H1 (cell line): ENCODE measurements around the gene DLEC1. TPM values are rescaled to one million over a fixed set of nuclear protein-coding genes. Genes with fewer than 3 reads are reported as not detected.

ENCODE experiments used
- E2F6 ChIP-seq: IDR thresholded peaks from 2 replicates; pipeline ENCODE4 v1.6.1; 2012; ENCODE audit warnings: inconsistent platforms
- polyA plus RNA-seq, 7 experiments: library from polyadenylated mRNA; depleted of rRNA in 3 of 7; stranded (reverse) in 5 of 7; unstranded in 2 of 7; fragments of >200 nt in 5 of 7; fragments of 200-250 nt in 2 of 7; gene quantifications; 1 replicate in 5 of 7; 2 replicates in 1 of 7; 4 replicates in 1 of 7; pipeline versions ENCODE4 v1.2.1 to v1.2.3, GENCODE V29; 2011 to 2013; ENCODE audit warnings: missing spikeins in 2 of 7, mixed read lengths in 2 of 7
- total RNA-seq: library from RNA; stranded (reverse); fragmentation: NEBNext Ultra II Directional; extraction: Animal tissue kit (Norgen Biotek cat#: 25700); gene quantifications from 2 replicates; pipeline ENCODE4 v1.2.1, GENCODE V29; 2021

Gene DLEC1
- total and polyA plus RNA-seq, 2 of the 8 experiments (the other 6 are each of a cell fraction or from before 2014, with no cell fraction given), result 0.26 to 0.76 TPM

DNA sequence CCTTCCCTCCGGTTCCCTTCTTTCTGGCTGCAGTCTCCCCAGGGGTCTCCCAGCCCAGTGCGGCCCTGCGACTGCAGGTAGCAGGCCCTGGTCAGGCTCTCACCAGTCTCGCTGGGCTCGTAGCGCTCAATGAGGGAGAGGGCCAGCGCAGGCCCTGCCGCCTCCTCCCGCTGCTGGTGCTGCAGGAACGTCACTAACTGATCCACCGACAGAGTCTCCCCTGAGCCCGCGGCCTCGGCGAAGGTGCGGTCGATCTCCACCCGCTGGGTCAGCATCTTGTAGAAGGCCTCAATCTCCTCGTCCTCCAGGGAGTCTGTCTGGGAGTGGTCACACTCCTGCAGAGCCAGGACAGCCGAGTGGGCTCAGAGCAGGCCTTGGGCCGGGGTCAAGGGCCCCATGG lies 27.9 kb upstream of the DLEC1 start (continued):
- no peak for TF ChIP-seq E2F6
